ENCODE results near the gene KCTD1.
"Not testable (repeated sequence)": the region's sequence is repeated elsewhere in the genome, so short reads cannot be mapped to it uniquely, and the experiment has no call there.

Gene KCTD1

DNA sequence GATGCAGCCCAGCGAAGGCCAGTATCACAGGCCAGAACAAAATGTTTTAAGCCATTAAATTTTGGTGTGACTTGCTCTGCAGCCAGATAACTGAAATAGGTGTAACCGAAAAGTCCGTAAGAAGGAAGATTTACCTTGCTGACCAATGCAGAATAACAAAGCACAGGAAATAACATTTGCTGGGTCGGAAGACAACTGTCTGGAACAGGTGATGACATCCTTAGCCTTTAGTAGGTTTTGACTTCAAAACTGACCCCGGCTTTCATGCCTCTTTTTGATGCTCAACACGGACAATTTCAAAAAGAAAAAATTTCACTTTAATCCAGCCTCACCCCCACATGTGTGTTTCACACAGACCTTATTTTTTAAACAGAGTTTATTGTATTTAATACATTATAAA, 93.7 kb downstream of the KCTD1 start:
- DNase-seq = no peak

DNA sequence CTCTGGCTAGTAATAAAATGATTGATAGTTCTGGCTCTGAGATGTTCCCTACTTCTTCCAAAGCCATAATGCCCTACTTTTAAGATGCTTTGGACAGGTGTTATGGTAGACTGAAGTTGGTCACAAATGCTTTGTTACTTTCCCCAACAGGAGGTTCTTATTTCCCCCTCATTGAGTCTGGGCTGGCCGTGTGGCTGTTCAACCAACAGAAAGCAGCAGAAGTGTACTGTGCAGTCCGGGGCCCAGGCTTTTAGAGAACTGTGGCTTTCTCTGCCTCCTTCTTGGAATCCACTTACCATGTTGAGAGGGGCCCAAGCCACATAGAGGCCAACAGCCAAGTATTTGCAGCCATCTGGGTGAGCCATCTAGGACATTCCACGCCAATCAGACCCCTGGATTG, 94.2 kb downstream of the KCTD1 start:
- DNase-seq = no peak

DNA sequence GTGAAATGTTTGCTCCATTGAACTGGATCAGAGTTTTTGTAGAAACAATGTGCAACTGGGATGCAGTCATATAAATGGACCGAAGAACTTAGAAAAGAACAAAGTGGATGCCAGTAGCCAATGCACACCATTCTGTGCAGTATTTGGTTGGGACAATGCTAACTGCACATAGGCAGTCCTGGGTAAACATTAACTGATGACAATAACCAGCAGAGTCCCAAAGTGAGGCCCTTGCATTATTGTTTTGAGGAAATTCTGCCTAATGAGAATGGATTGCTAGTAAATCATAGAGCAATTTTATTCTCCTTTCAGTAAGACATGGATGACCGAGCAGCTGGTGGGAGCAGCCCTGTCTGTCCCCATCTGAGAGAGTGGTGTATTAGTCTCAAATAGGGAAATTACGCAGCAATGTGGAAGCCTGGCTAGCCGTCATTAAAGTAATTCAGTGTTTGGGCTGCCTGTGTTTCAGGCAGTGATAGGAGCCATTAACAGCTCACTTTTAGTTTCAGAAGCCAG, 94.9 kb downstream of the KCTD1 start:
- peak; percentile 73 for DNase-seq

DNA sequence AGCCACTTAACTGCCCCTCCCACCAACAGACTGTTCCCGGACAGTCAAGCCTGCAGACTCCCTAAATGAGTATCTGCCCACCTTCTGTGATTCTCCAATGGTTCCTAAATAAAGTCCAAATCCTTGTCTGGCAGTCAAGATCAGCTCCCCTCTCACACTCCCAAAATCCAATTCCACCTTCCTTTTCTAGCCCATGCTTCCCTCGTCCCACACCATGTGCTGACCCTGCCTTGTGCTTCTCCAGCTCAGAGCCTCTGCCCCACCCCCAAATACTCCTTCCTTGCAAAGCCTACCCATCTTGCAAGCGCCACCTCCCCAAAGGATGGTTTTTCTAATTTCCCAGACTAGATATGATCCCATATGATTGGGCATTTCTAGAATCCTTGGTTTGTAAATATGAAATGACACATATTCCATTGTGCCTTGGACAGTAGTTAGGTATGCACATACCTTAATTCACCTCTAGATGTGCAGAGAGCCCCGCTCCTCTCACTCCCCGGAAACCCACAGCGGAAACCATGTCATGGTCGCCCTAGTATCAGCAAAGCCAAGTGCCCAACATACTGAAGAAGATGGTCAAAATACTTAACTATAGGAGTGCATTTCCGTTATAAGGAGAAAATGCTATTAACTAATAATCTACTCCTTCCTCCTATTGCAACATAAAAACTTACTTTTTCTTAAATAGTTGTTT, 97.2 kb downstream of the KCTD1 start:
- DNase-seq = no peak

DNA sequence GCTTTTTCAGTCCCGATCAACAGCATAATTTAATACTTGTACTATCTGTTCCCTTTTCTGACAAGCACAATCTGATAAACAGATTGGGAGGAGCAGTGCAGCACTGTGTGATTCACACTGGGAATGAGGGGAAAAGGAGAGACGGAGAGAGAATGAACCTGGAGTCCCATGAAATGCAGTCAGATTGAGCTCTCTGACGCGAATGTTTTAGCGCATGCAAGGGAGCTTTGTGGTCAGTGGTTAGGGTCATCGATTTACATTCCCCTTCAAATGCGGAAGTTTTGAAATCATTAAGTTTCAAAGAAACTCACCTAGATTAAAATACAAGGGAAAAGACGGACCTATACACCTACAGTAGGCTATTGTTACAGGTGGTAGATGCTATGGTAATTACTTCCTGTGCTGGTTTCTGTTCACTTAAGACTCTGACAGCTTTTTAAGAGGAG, 99.6 kb downstream of the KCTD1 start:
- no peak for DNase-seq

DNA sequence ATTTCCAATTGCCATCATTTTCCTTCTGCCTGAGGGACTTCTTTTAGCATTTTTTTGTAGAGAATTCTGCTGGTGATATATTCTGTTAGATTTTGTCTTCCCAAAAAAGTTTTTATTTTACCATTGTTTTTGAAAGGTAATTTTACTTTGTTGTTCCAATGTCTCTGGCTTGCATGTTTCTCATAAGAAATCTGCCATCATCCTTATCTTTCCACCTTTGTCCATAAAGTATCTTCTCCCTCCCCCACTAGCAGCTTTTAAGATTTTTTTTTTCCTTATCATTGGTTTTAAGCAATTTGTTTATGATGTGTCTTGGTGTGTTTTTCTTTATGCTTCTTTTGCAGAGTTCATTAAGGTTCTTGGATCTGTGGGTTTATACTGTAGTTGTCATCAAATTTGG, 104.5 kb downstream of the KCTD1 start:
- DNase-seq = no peak

DNA sequence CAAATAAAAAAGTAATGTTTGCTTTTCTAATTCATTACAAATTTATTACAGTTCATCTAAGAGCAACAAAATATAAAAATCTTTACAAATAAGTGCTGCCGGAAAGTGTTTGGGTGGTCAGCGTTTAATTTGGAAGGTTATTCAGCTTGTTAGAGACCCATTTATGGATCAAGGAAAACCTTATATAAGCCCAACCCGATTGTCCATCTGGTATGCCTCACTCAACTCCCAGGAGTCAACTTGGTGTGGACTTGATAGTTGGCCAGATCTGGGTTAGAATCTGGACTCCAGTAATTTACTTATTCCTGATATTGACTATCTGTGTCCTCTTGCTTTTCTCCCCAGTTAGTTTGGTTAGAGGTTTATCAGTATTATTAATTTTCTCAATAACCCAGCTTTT, 106.2 kb downstream of the KCTD1 start:
- DNase-seq = no peak

DNA sequence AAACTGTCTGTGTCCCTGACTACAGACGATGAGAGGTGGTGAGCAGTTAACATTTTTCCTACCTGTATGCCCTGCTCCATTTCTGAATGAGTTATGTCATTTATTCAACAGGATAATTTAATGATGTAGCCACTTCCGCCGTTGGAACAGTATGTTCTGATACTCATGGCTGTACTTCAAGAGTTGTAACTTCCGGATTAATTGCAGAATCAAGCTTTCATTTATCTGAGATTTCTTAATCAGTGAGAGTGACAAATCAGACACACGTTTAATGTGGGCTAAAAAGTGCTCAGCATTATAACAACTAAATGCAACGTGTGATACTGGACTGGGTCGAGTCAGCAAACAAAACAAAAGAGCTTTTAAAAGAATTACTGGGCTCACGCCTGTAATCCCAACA, 107.7 kb downstream of the KCTD1 start:
- no peak for DNase-seq

DNA sequence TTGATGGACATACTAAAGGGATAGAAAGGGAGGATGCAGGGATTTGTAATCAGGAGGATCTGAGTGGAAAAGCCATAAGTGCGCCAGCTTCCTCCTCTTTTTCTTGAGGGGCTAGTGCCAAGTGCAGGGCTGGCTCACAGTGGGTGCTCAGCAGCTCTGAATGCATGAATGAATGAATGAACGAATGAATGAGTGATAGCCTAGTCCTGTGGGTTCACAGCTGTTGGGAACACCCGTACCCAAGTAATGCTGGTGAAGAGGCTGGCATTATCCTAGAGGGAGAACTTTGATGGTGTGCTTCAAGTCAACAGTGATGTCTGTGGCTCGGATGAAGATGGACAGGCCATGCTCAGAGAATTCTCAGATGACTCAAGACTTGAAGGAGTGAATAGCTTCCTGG, 108.8 kb downstream of the KCTD1 start:
- DNase-seq = no peak

DNA sequence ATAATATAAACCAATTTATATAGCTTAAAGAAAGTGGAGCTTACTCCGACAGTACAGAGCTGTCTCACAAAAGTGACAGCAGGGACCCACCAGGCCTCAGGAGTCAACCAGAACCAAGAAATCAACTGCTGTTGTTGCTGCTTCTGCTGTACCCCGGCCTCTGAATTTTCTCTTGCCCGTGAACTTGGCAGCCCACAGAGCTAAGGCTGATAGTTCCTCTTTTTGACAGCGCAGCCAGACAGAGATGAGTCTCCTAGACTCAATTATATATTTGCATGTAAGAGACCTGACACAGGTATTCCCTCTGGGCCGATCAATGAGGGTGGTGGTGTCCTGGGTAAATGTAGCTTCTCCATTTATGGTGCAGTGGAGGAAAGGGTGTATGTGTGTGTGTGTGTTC, 109.4 kb downstream of the KCTD1 start:
- DNase-seq = no peak

DNA sequence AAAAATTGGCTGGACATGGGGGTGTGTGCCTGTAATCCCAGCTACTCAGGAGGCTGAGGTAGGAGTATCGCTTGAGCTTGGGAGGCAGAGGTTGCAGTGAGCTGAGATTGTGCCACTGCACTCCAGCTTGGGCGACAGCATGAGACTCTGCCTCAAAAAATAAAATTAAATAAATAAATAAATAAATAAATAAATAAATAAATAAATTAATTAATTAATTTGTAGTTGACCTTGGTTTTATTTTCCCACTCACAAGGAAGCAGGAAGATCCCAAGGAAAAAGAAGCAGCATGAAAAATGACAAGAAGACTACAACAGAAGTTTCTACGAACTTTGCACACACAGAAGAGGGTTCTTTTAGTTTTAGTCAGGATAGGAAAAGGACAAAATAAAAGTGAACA, 110.7 kb downstream of the KCTD1 start:
- DNase-seq = not testable (repeated sequence)

DNA sequence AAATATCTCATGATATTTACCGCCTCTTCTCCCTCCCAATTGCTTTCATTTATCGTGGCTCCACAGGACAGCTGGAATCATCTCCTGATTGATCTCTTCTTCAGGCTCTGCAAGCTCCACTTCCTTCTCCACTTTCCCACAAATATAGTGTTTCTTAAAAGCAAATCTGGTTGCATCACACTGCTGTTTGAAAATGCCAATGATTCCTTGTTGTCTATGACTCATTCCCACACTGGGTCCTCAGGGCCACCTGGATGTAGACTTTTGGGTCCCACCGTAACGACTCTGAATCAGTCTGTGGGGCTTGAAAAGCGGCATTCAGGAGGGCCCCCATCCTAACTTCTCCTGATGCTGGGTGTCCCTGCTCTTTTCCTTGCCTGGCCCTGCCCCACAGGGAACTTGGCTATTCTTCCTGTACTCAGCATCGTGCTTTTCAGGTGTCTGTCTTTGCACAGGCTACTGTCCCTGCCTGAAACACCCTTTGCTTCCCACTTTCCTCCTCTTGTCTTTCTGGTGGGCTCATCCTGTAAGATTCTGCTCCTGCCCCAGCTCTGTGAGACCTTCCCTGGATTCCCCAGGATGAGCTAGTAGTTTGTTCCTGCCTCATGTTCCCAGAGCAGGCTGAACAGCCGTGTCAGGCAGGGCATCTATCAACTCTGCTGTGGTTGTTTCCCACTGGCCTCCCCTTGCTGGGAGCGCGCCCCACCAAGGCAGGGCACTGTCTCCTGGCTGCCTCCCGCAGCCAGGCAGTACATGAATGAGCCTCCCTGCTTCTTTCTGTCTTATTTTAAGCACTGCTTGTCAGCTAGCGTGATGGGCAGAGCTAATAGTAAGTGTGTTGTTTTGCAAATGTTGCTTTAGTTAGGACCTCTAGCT, 111.9 kb downstream of the KCTD1 start:
- DNase-seq = no peak

DNA sequence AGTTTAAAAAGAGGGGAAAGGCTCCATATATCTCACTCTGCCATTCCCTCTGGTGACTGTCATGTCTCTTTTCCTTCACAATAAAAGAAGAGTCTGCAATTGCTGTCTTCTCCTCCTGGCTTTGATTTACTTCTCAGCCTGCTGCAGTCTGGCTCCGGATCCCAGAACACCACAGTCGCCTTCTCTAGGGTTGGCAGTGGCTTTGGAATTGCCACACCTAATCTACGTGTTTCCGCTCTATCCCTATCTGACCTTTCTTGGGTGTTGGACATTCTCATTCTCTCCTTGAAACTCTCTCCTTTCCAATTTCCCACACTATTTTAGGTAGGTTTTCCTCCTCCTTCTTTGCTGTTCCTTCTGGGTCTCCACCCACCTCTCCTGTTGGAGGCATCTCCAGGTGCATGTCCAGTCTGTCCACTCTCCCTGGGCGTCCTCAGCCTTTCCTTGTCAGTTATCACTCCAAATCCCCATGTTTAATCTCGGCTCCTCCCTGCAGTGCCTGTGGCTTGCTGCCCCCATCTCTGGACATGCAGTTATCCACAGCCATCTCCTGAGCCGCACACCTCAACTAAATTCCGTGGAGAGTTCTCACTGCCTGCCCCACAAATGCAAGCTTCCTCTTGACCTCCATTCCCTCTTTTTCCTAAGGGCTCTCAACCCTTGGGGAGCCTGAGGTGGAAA, 112.8 kb downstream of the KCTD1 start:
- DNase-seq = no peak

DNA sequence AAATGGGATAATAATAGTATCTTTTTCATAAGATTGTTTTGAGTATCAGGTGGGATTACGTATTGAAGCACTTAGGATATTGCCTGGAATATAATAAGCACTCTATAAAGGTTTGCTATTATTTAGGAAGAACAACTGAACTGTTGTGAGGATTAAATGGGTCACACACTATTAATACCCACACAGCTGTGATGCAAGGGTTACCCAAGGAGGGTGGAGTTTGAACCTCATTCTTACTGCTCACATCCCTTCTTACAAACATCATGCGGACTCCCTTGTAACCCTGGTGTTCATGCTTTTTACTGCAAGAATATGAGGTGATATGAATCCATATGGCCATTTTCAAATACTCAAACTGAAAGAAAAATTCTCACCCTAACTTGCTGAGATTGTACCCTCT, 113.5 kb downstream of the KCTD1 start:
- DNase-seq = no peak

DNA sequence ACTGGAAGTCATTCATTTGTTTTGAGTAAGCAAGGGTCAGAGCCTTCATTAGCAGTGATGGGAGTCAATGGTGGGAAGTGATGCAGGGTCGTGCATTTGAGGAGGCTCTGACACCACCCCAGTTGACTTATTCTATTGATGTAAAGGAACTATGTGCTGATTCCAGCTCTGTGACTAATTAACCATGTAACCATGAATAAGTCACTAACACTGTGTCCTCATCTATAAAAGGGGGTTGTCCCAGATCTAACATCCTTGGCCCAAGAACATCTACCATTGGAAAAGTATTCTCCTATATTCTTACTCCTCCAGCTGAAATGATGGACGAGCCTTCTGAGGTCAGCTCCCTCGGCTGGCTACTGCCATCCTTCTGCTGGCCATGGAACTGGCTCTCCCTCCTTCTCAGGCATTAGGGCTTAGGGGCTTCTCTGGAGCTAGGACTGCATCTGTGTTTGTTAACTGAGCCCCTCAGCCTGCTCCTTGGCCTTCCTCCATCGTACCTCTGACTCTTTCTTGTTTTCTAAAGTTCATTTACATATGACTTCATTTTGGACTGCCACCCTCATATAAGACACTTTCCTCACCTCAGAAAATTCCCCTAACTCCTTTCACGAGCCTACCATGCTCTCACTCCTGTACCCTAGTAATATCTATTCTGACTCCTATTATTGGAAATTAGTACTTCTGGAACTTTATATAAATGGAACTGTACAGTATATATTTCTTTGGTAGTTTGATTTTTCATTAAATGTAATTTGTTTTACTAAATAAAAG, 115.5 kb downstream of the KCTD1 start:
- no peak for DNase-seq

DNA sequence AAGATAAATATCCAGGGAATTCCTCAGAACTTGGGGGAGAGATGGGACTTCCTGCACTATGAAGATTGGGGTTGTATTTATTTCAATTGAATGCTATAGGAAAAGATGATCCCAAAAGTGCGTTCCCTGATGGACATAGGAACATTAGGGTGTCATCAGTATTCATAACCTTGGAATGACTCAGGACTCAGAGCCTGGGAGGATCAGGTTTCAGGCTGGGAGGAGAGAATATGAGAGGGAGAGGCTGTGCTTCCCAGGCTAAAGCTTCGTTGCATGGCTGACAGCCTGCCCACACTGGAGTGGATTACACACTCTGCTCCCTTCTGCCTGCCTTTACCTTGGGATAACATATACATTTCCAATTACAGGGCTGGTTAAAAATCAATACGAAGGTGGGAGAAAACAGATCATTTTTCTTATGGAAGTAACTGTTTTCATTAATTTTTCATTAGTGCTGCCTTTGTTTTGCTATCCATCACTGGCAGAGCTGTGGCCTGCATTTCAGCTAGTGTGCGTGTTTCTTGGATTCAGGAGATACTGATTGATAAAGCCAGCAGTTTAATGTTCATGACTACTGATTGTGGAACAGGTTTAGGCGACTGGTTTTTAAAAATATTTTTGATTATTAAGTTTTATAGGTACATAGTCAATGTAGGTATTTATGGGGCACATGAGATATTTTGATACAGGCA, 118.7 kb downstream of the KCTD1 start:
- DNase-seq = no peak

DNA sequence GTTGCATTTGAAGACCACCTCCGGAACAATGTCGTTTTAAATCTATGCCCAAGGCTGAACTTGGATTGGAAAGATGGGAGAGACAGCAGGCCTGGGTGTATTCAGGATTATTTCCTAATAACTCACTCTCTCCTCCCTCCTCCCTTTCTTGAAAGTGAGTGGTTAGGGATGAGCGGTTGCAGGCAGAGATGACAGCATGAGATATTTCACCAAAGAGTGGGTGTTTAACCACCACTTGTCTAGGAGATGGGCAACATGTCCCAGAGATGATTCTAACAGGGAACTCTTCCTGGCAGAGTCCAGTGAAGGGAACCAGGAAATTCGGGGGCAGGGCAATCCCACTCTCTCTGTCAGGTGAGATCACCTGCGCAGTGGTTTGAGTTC, 123.2 kb downstream of the KCTD1 start:
- no peak for DNase-seq

DNA sequence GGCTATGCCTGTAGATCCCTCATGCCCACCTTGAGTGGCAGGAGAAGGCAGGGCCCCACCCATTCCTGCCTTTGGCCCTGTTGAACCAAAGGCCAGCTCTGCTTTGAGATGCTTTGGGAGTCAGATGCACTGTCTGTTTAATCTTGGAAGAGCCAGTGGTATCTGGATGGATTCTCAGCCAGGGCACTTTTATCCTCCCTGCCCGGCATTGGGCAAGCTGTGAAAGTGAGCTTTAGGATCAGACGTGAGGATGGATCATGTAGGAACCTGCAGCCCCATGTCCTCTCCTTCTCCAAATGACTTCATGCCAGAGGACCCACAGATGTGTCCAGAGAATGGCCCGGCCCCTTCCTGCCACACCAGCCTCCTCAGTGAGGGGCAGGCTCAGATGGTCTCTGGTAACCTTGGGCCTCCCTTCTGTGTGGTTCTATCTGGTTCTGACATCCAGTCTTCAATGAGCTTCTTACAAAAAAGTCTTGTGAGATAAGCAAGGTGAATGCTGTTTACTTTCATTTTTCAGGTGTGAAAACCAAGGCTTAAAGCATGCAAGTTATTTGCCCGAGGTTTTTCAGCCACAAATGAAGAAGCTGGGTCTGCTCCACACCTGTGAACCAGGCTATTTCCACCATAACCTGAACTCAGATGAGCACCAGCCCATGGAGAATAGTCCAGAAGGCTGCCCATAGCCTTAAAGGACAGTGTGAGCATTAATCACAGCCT, 123.8 kb downstream of the KCTD1 start:
- DNase-seq = no peak

DNA sequence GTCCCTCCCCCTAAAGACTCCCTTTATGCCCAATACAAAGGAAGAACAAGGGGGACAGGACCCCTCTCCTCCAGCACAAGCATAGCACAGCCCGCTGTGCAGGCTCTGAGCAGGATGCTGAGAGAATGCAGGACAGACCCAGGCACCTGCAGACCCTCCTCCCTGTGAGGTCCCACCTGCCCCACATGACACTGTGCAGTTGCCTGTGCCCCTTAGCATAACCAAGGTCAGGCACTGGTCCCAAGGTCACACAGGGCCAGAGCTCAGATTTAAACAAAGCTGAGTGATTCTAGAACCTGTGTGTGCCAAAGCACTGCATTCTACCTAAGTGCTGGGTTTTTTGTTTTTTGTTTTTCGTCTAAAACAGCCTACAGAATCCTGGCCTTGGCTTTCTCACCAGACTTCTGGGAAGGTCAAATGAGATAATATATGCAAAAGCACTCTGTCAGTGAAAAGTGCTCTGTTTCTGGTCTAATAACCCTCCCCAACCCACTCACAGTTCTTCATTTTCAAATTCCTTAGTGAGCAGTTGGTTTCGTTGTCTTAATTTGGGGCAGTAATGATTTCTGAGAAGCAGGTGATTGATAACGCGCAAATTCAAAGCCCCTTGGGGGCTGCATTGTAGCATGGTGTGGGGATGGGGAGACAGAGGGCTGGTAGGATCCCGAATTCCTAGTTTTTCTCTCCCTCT, 125.7 kb downstream of the KCTD1 start:
- DNase-seq = no peak

DNA sequence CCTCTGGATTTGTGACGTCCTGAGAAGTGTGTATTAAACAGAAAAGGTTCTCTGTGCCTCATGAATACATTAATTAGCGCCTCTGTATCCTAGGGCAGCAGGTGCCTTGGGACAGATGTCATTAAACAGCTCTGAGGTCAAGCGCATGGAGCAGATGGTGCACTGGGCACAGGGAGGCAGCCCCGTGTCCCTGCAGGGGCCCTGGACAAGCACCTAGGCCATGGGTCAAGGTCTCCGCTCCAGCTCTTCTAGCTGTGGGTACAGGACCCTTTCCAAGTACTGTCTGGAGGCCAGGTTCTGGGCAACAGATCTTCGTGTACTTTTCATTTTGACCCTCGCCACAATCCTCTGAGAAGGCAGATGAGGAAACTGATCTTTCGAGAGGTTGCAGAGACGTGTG, 126.4 kb downstream of the KCTD1 start:
- DNase-seq = no peak

DNA sequence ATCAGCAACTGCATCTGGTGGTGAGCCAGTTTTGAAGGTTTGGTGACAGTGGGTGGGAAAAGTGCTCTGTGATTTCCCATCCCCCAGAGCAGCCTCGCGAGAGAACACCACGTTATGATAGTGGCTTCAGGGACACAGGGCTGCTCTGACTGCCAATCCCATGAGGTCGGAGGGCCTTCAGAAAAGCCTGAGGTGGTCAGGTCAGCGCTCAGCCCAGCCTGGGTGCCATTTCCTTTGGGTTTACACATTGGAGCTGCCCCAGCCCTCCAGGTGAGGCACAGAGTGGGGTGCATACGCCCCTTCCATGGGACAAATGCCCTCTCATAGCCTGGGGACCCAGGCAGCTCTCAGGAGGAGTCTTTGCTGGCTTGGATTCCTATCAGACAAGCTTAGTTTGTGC, 126.8 kb downstream of the KCTD1 start:
- DNase-seq = no peak
